HG02943 (cell line): ENCODE data around the gene SSH2.

Experiments used
- ATAC-seq: cut with Tn5 transposase; IDR thresholded peaks from one replicate; pipeline ENCODE4 v1.9.1; 2021; ENCODE audit warnings: mild to moderate bottlenecking, low read depth, moderate library complexity; ENCODE audit not compliant: unreplicated experiment

SSH2 gene

GRCh38 chr17:29583324-29584248, 346.4 kb downstream of the SSH2 start:
- no peak for ATAC-seq

DNA sequence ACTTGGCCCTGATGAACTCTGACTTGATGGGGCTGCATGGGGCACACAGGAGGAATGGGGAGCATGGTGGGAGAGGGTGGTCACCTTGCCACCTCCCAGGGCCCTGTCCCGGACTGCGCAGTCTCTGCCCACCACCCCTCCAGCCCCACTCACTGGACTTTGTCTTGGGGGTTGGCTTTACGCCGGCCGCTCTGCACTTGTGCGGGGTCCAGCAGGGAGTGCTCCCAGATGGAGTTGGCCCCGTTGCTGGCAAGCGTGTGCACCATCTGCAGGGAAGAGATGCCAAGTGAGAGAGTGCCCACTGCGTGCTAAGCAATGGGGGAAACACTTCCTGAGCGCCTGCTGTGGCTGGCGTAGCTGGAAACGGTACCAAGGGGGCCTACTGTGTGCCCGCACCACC, 347.3 kb downstream of the SSH2 start:
- no peak for ATAC-seq

- no peak for ATAC-seq
Observed at GRCh38 chr17:29582254-29582765, 347.7 kb downstream of the SSH2 start.

GRCh38 chr17:29581583-29582253, 348.3 kb downstream of the SSH2 start:
- ATAC-seq = no peak

DNA sequence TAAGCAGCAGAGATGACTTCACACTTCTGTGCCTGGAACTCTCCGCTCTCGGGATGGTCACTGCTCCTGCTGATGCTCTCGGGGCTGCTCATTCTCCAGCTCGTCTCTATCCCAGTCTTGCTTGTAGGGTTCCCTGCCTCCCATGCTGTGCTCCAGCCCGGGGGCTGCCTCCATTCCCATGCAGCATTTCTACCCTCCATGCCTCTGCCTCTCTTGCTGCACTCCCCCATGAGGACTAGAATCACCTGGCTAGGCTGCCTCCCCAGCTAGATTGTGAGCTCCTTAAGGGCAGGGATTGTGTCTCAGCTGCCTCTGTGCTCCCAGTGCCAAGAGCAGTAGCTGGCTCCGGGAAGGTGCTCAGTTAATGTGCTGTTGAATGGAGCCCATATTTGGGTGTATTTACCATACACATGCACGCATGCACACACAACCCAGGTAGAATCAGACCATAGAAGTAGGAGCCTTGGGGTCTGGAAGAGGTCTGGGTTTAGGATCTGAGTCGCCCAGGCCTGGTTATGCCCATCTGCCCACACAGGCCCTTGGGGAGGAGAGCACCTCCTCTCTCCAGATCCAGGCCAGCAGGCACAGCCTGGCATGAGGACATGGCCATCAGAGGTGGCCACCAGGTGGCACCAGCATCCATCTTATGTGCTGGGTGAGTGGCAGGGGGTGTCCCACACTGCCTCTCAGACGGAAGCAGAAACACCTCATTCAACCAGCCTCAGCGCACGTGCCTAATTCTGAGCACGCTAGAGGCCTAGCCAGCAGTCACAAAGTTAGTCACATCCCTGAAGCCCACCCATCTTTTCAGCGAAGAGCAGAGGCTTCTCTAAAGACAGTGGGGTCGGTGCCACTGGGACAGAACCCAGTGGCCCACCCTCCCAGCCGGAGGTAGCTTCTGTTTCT, 349.9 kb downstream of the SSH2 start:
- ATAC-seq = no peak

GRCh38 chr17:29578626-29579485, 351.2 kb downstream of the SSH2 start:
- ATAC-seq = no peak

- ATAC-seq = no peak
Observed at GRCh38 chr17:29577385-29578211, 352.4 kb downstream of the SSH2 start.

- no peak for ATAC-seq
Observed at GRCh38 chr17:29577001-29577370, 353.0 kb downstream of the SSH2 start.

DNA sequence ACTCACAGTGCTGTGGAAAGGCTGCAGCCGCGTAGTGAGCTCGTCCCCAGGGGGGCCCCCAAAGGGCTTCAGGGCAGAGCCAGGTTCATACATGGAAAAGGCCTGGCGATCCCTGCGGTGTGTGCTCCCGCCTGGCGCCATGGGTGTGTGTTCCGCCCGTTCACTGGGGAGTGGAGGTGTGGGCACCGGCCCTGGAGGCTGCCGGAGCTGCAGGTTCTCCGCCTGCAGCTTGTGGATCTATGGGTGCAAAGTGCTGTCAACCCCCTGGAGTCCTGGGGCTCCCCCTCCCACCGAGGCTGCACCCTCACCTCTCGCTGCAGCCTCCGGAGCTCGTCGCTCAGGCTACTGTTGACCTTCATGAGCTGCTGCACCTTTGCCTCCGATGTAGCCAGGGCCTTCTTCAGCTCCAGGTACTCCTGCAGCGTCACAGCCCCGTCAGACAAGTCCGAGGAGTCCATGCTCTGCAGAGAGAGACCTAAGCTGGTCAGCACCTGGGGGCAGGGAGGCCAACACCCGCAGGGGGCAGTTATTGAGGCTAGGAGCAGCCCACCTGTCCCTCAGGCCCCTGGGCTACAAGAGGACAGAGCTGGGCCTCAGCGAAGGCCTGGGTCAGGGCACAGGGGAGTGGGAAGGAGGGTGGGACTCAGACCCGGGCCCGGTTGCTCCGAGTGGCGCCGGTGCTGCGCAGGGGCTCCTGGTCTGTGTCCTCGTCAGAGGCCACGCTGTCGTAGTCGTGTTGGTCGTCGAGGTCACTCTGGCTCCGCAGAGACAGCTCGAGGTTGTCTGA, 353.6 kb downstream of the SSH2 start:
- no peak for ATAC-seq
